ENCODE data around the gene TTC39C.

Gene TTC39C

GRCh38 chr18:24009246-24009645 is 5.3 kb upstream of the TTC39C start:
- H3K79me2 ChIP-seq (ENCODE audit: insufficient read depth, low read length), result no peaks in the 10 kb centered on the region
- TF ChIP-seq CTCF (IDR thresholded peaks at IDR 0.05; ENCODE audit: borderline replicate concordance, extremely low read depth, low read length, poor library complexity, severe bottlenecking), result no peak
- TF ChIP-seq EZH2 (IDR thresholded peaks at IDR 0.05; ENCODE audit: borderline replicate concordance, low read depth, low read length, severe bottlenecking), result no peak
- no peak for DNase-seq
- no peak overlapping the region for H3K9ac ChIP-seq (ENCODE audit: low read depth, low read length)
- no peak for ATAC-seq (ENCODE audit: insufficient read depth, low read depth)
- H3K9me3 ChIP-seq (ENCODE audit: insufficient read depth, low read length, severe bottlenecking), result no peaks in the 10 kb centered on the region
- peaks cover 60% of the 10 kb centered on the region for H3K4me1 ChIP-seq (ENCODE audit: insufficient read depth, low read length)
- no peaks in the 10 kb centered on the region for H3K36me3 ChIP-seq (ENCODE audit: insufficient read depth, low read length)
- no peak overlapping the region for H3K4me3 ChIP-seq (ENCODE audit: low read depth in 1 of 2, low read length in 2 of 2)
- H3K4me2 ChIP-seq (ENCODE audit: insufficient read depth, low read length), result 0 out of 2 replicates have a peak overlapping the region, but pooled peaks have one; percentile 9
- no peak overlapping the region for H2AFZ ChIP-seq (ENCODE audit: low read depth, low read length)
- H4K20me1 ChIP-seq (ENCODE audit: insufficient read depth, low read length), result no peaks in the 10 kb centered on the region
- H3K27ac ChIP-seq (ENCODE audit: low read length), result peak overlapping the region; percentile 95
- no peaks in the 10 kb centered on the region for H3K27me3 ChIP-seq (ENCODE audit: insufficient read depth, low read length, poor library complexity)

- H3K36me3 ChIP-seq (ENCODE audit: insufficient read depth, low read length), result no peaks in the 10 kb centered on the region
- H3K27me3 ChIP-seq (ENCODE audit: insufficient read depth, low read length, poor library complexity), result no peaks in the 10 kb centered on the region
- H4K20me1 ChIP-seq (ENCODE audit: insufficient read depth, low read length), result no peaks in the 10 kb centered on the region
- ATAC-seq (ENCODE audit: insufficient read depth, low read depth) (peak; percentile 30), DNase-seq (peak; percentile 63)
- no peak overlapping the region for H2AFZ ChIP-seq (ENCODE audit: low read depth, low read length)
- peaks cover 60% of the 10 kb centered on the region for H3K4me1 ChIP-seq (ENCODE audit: insufficient read depth, low read length)
- H3K27ac ChIP-seq (ENCODE audit: low read length), result peak overlapping the region; percentile 95
- no peak overlapping the region for H3K4me3 ChIP-seq (ENCODE audit: low read depth in 1 of 2, low read length in 2 of 2)
- 0 out of 2 replicates have a peak overlapping the region, but pooled peaks have one; percentile 9 for H3K4me2 ChIP-seq (ENCODE audit: insufficient read depth, low read length)
- H3K79me2 ChIP-seq (ENCODE audit: insufficient read depth, low read length), result peaks cover under 1% of the 10 kb centered on the region; the same call in 1 of the 2 replicates
- TF ChIP-seq EZH2 (IDR thresholded peaks at IDR 0.05; ENCODE audit: borderline replicate concordance, low read depth, low read length, severe bottlenecking) (no peak), CTCF (IDR thresholded peaks at IDR 0.05; ENCODE audit: borderline replicate concordance, extremely low read depth, low read length, poor library complexity, severe bottlenecking) (peak; percentile 41)
- no peak overlapping the region for H3K9ac ChIP-seq (ENCODE audit: low read depth, low read length)
- no peaks in the 10 kb centered on the region for H3K9me3 ChIP-seq (ENCODE audit: insufficient read depth, low read length, severe bottlenecking)
These were observed 4.8 kb upstream of the TTC39C start for GRCh38 chr18:24009651-24010333.

- Histone ChIP-seq H3K36me3 (ENCODE audit: insufficient read depth, low read length) (no peaks in the 10 kb centered on the region), H3K27me3 (ENCODE audit: insufficient read depth, low read length, poor library complexity) (no peaks in the 10 kb centered on the region), H3K9ac (ENCODE audit: low read depth, low read length) (peak overlapping the region; percentile 51), H3K4me3 (ENCODE audit: low read depth in 1 of 2, low read length in 2 of 2) (peak overlapping the region in 1 of 2 experiments; percentile 42; a peak in 1 of 4 replicates), H3K4me1 (ENCODE audit: insufficient read depth, low read length) (peaks cover 66% of the 10 kb centered on the region), H3K27ac (ENCODE audit: low read length) (peak overlapping the region; percentile 95), H3K79me2 (ENCODE audit: insufficient read depth, low read length) (peaks cover 10% of the 10 kb centered on the region), H2AFZ (ENCODE audit: low read depth, low read length) (no peak overlapping the region), H3K4me2 (ENCODE audit: insufficient read depth, low read length) (peak overlapping the region; percentile 72), H4K20me1 (ENCODE audit: insufficient read depth, low read length) (no peaks in the 10 kb centered on the region), H3K9me3 (ENCODE audit: insufficient read depth, low read length, severe bottlenecking) (no peaks in the 10 kb centered on the region)
- DNase-seq (no peak), ATAC-seq (ENCODE audit: insufficient read depth, low read depth) (no peak)
- TF ChIP-seq EZH2 (IDR thresholded peaks at IDR 0.05; ENCODE audit: borderline replicate concordance, low read depth, low read length, severe bottlenecking) (no peak), CTCF (IDR thresholded peaks at IDR 0.05; ENCODE audit: borderline replicate concordance, extremely low read depth, low read length, poor library complexity, severe bottlenecking) (no peak)
These were observed 3.9 kb upstream of the TTC39C start for GRCh38 chr18:24010673-24011072.

Data from DND-41 (cell line).